SK-N-SH (cell line): Measurements from ENCODE around the gene RTN4RL1. TPM values are rescaled to one million over a fixed set of nuclear protein-coding genes. Genes with fewer than 3 reads are reported as not detected.
A peak's percentile ranks its signal among the peaks of the same experiment; 100 is the strongest.

Experiments used
- CTCF ChIA-PET: fragments of 300-600, 350-600 bp; formaldehyde crosslinking; extraction: SDS; loops from one replicate; lab custom pipeline; 2021; lab: Yijun Ruan, JAX
- POLR2A ChIA-PET: fragments of 350-600 bp; sonication (Branson Sonifier 250); formaldehyde crosslinking; extraction: SDS; loops from one replicate; lab custom pipeline; 2020; ENCODE audit warnings: antibody characterized with exemption, inconsistent platforms; lab: Yijun Ruan, JAX
- DNase-seq: peaks from one replicate; pipeline ENCODE4 v3.0.0; 2012
- H2AFZ ChIP-seq: fragments of 200-600 bp; sonication (generic); 2 replicates; pipeline ENCODE4 v1.8.1; 2016; ENCODE audit warnings: antibody characterized with exemption, mild to moderate bottlenecking, low read depth
- H3F3A ChIP-seq: fragments of 200-600 bp; sonication (generic); replicated peaks from 2 replicates; pipeline ENCODE3; 2016; ENCODE audit warnings: antibody characterized with exemption, mild to moderate bottlenecking; ENCODE audit not compliant: insufficient read depth
- H3K27ac ChIP-seq, 2 experiments: fragments of 200-500 bp in 1 of 2; fragments of 200-600 bp in 1 of 2; sonication (Bioruptor generic) in 1 of 2; sonication (generic), shearing (Covaris generic) in 1 of 2; 2 replicates each; pipeline versions ENCODE4 v1.5.1 to v1.6.1; 2014 to 2016; ENCODE audit warnings: low read depth in 2 of 2, inconsistent platforms in 1 of 2, low read length in 1 of 2, mild to moderate bottlenecking in 1 of 2, mixed read lengths in 1 of 2
- H3K27me3 ChIP-seq: fragments of 200-600 bp; sonication (generic), shearing (Covaris generic); 2 replicates; pipeline ENCODE4 v1.6.1; 2016; ENCODE audit warnings: mixed run types; ENCODE audit not compliant: insufficient read depth
- H3K36me3 ChIP-seq, 2 experiments: fragments of 200-500 bp in 1 of 2; fragments of 200-600 bp in 1 of 2; sonication (Bioruptor generic) in 1 of 2; sonication (generic) in 1 of 2; replicated peaks in 1 of 2; 2 replicates each; pipeline versions ENCODE3 to v1.5.1; 2014 to 2016; ENCODE audit warnings: low read length in 1 of 2, mild to moderate bottlenecking in 1 of 2; ENCODE audit not compliant: insufficient read depth in 2 of 2, control insufficient read depth in 1 of 2
- H3K4me1 ChIP-seq, 2 experiments: fragments of 200-500 bp in 1 of 2; fragments of 200-600 bp in 1 of 2; sonication (Bioruptor generic) in 1 of 2; sonication (generic), shearing (Covaris generic) in 1 of 2; 2 replicates each; pipeline versions ENCODE4 v1.5.1 to v1.6.1; 2014 to 2016; ENCODE audit warnings: low read depth in 1 of 2, low read length in 1 of 2, mixed run types in 1 of 2; ENCODE audit not compliant: insufficient read depth in 2 of 2, control insufficient read depth in 1 of 2
- H3K4me2 ChIP-seq: fragments of 200-600 bp; sonication (generic), shearing (Covaris generic); 2 replicates; pipeline ENCODE4 v1.6.1; 2017; ENCODE audit warnings: mixed run types
- H3K4me3 ChIP-seq, 2 experiments: fragments of 200-500 bp in 1 of 2; fragments of 200-600 bp in 1 of 2; sonication (Bioruptor generic) in 1 of 2; sonication (generic), shearing (Covaris generic) in 1 of 2; 2 replicates each; pipeline versions ENCODE4 v1.5.1 to v1.8.1; 2014 to 2016; ENCODE audit warnings: low read depth in 2 of 2, inconsistent platforms in 1 of 2, low read length in 1 of 2, mild to moderate bottlenecking in 1 of 2, mixed read lengths in 1 of 2, moderate library complexity in 1 of 2
- H3K79me2 ChIP-seq: fragments of 200-600 bp; sonication (generic); 2 replicates; pipeline ENCODE4 v1.8.1; 2017; ENCODE audit warnings: mild to moderate bottlenecking; ENCODE audit not compliant: insufficient read depth
- H3K9ac ChIP-seq: fragments of 200-600 bp; sonication (generic); 2 replicates; pipeline ENCODE4 v1.6.1; 2017; ENCODE audit warnings: mixed run types
- H3K9me2 ChIP-seq: fragments of 200-600 bp; sonication (generic); 2 replicates; pipeline ENCODE4 v1.6.1; 2017; ENCODE audit warnings: mixed run types
- H3K9me3 ChIP-seq: fragments of 200-600 bp; sonication (generic); 2 replicates; pipeline ENCODE4 v1.6.1; 2017; ENCODE audit warnings: mixed run types, mild to moderate bottlenecking, moderate library complexity
- H4K20me1 ChIP-seq: fragments of 200-600 bp; sonication (generic); 2 replicates; pipeline ENCODE4 v1.6.1; 2017; ENCODE audit warnings: mild to moderate bottlenecking, mixed run types; ENCODE audit not compliant: insufficient read depth
- EP300 ChIP-seq, 2 experiments: IDR thresholded peaks; 2 replicates each; pipeline versions ENCODE4 v1.4.0 to v1.6.1; 2012; ENCODE audit warnings: borderline replicate concordance in 1 of 2, low read depth in 1 of 2, low read length in 1 of 2
- FOSL2 ChIP-seq: IDR thresholded peaks from 2 replicates; pipeline ENCODE4 v1.4.0; 2012; ENCODE audit warnings: low read depth, mild to moderate bottlenecking, moderate library complexity, borderline replicate concordance
- FOXM1 ChIP-seq: IDR thresholded peaks from 2 replicates; pipeline ENCODE4 v1.4.0; 2012; ENCODE audit warnings: low read depth, mild to moderate bottlenecking
- GATA2 ChIP-seq: sonication (generic); formaldehyde crosslinking; IDR thresholded peaks from 2 replicates; pipeline ENCODE4 v1.5.0; 2020; ENCODE audit warnings: mild to moderate bottlenecking, missing genetic modification reagents
- MAX ChIP-seq: IDR thresholded peaks from 2 replicates; pipeline ENCODE4 v1.4.0; 2012; ENCODE audit warnings: low read depth
- MXI1 ChIP-seq: IDR thresholded peaks from 2 replicates; pipeline ENCODE4 v1.6.1; 2012; ENCODE audit warnings: mild to moderate bottlenecking, low read depth, low read length, improper control_type of control experiment
- PBX3 ChIP-seq: IDR thresholded peaks from 2 replicates; pipeline ENCODE4; 2012
- POLR2AphosphoS5 ChIP-seq: IDR thresholded peaks from 2 replicates; pipeline ENCODE4 v1.6.1; 2012; ENCODE audit warnings: low read depth, low read length
- RAD21 ChIP-seq: IDR thresholded peaks from 2 replicates; pipeline ENCODE4 v1.6.1; 2012; ENCODE audit warnings: mild to moderate bottlenecking, low read length
- RCOR1 ChIP-seq: fragments of 150-350 bp; IDR thresholded peaks from 2 replicates; pipeline ENCODE4 v1.6.1; 2017; ENCODE audit warnings: antibody characterized with exemption, low read length
- REST ChIP-seq: IDR thresholded peaks from 2 replicates; pipeline ENCODE4 v1.6.1; 2012; ENCODE audit warnings: mild to moderate bottlenecking, low read depth, low read length, moderate library complexity
- RFX5 ChIP-seq: IDR thresholded peaks from 2 replicates; pipeline ENCODE4 v1.6.1; 2012; ENCODE audit warnings: mild to moderate bottlenecking, improper control_type of control experiment, low read length
- SIN3A ChIP-seq: IDR thresholded peaks from 2 replicates; pipeline ENCODE4 v1.6.1; 2012; ENCODE audit warnings: low read depth, mild to moderate bottlenecking, low read length, moderate library complexity, borderline replicate concordance
- TAF1 ChIP-seq: IDR thresholded peaks from 2 replicates; pipeline ENCODE4 v1.6.1; 2012; ENCODE audit warnings: low read depth, mild to moderate bottlenecking, low read length, moderate library complexity, borderline replicate concordance
- TCF12 ChIP-seq: IDR thresholded peaks from 2 replicates; pipeline ENCODE4 v1.4.0; 2012
- YY1 ChIP-seq: IDR thresholded peaks from 2 replicates; pipeline ENCODE4 v1.4.0; 2012; ENCODE audit warnings: low read depth, mild to moderate bottlenecking
- WGBS: methylation state at CpG from one replicate; pipeline ENCODE4 v1.1.6; 2017; ENCODE audit warnings: low lambda C conversion rate; 5-methylcytosine and 5-hydroxymethylcytosine counted together
- polyA plus RNA-seq, 3 experiments: library from polyadenylated mRNA; depleted of rRNA; stranded (reverse); fragments of >200 nt; gene quantifications; 2 replicates each; pipeline ENCODE4 v1.2.3, GENCODE V29; 2012

RTN4RL1 gene
- polyA plus RNA-seq, 1 of the 3 experiments (the other 2 are of a cell fraction) = 0.07 TPM

GRCh38 chr17:2074919-2075318 is 49.8 kb upstream of the RTN4RL1 start:
- Histone ChIP-seq H2AFZ (no peak overlapping the region), H3K4me3 (no peak overlapping the region), H3K36me3 (peaks cover 9 to 20% of the 10 kb centered on the region in 2 experiments), H3K79me2 (no peaks in the 10 kb centered on the region), H3F3A (peaks cover 4% of the 10 kb centered on the region), H3K27ac (peak overlapping the region in 1 of 2 experiments; percentile 95; a peak in 2 of 4 replicates), H4K20me1 (no peaks in the 10 kb centered on the region), H3K9me2 (no peaks in the 10 kb centered on the region), H3K4me1 (peaks cover 0 to 52% of the 10 kb centered on the region in 2 experiments; a peak in 1 of 4 replicates), H3K4me2 (no peak overlapping the region), H3K9ac (no peak overlapping the region), H3K27me3 (no peaks in the 10 kb centered on the region), H3K9me3 (no peaks in the 10 kb centered on the region)
- no peak for TF ChIP-seq FOXM1
- TF ChIP-seq TAF1 = no peak
- ChIA-PET CTCF (interaction anchor here (0.7 to 4.5 kb wide), 12 partner anchors 11 to 170 kb away, joined by 3 to 25 read pairs (median 4); partner anchors contain the start of gene HIC1), POLR2A (interaction anchor here (0.6 kb wide), 1 partner anchor 341 kb away, joined by 4 read pairs; no protein-coding TSS in a partner anchor)
- WGBS = 92% methylated on average over 9 of the region's 10 CpGs
- no peak for DNase-seq

- H3K4me1 ChIP-seq = peaks cover 25 to 61% of the 10 kb centered on the region in 2 experiments; a peak in 3 of 4 replicates
- H3K79me2 ChIP-seq = no peaks in the 10 kb centered on the region
- no peaks in the 10 kb centered on the region for H3K27me3 ChIP-seq
- no peaks in the 10 kb centered on the region for H3K9me3 ChIP-seq
- POLR2A ChIA-PET = no interaction called here
- no peaks in the 10 kb centered on the region for H4K20me1 ChIP-seq
- H2AFZ ChIP-seq = no peak overlapping the region
- no peak overlapping the region for H3K4me2 ChIP-seq
- no peaks in the 10 kb centered on the region for H3K9me2 ChIP-seq
- H3K9ac ChIP-seq = no peak overlapping the region
- peaks cover 17% of the 10 kb centered on the region for H3F3A ChIP-seq
- peaks cover 14% of the 10 kb centered on the region in 2 experiments for H3K36me3 ChIP-seq
- TF ChIP-seq MXI1 (no peak), TCF12 (no peak), YY1 (no peak), GATA2 (CRISPR knock-in tag) (no peak), RCOR1 (no peak), RAD21 (no peak), PBX3 (no peak), POLR2AphosphoS5 (no peak), REST (no peak), MAX (no peak), RFX5 (no peak), EP300 (IDR thresholded peaks at IDR 0.05; ENCODE audit: borderline replicate concordance in 1 of 2, low read depth in 1 of 2, low read length in 1 of 2) (no peak), FOSL2 (no peak), SIN3A (no peak)
- H3K27ac ChIP-seq = no peak overlapping the region
- CTCF ChIA-PET = interaction anchor here (0.6 to 4.5 kb wide), 5 partner anchors 17 to 350 kb away, joined by 3 to 28 read pairs (median 3); partner anchors contain the start of gene HIC1
- WGBS = 90% methylated on average over 30 of the region's 31 CpGs
- H3K4me3 ChIP-seq = no peak overlapping the region
- no peak for DNase-seq
These were observed 46.5 kb upstream of the RTN4RL1 start for GRCh38 chr17:2071455-2072281.
